HG02798 (cell line): ENCODE data around the gene HTD2.
"Not testable (repeated sequence)": the region's sequence is repeated elsewhere in the genome, so short reads cannot be mapped to it uniquely, and the experiment has no call there.

Source experiments
- ATAC-seq: cut with Tn5 transposase; IDR thresholded peaks from one replicate; pipeline ENCODE4 v1.9.1; 2021; ENCODE audit warnings: mild to moderate bottlenecking; ENCODE audit not compliant: unreplicated experiment, poor library complexity

The HTD2 gene

GRCh38 chr3:58305882-58306711 lies at the start of gene HTD2, which contains the start of gene RPP14:
Gene HTD2, plus strand, starts transcription at chr3:58306520. Its CDS starts 11,094 bp downstream, at chr3:58317614.
Gene RPP14, plus strand, starts transcription at chr3:58306245. Its CDS starts 4,085 bp downstream, at chr3:58310330.
- peak; percentile 96 for ATAC-seq

- no peak for ATAC-seq
These were observed 47.8 kb upstream of the HTD2 start for GRCh38 chr3:58258392-58259055.

- no peak for ATAC-seq
These were observed 46.0 kb upstream of the HTD2 start for GRCh38 chr3:58260261-58260731.

- no peak for ATAC-seq
These were observed 45.6 kb upstream of the HTD2 start for GRCh38 chr3:58260733-58261132.

- ATAC-seq, result peak; percentile 47
These were observed 44.2 kb upstream of the HTD2 start for GRCh38 chr3:58261954-58262666.

- ATAC-seq, result no peak
These were observed 39.7 kb upstream of the HTD2 start for GRCh38 chr3:58266577-58266976.

GRCh38 chr3:58267543-58267942 lies 38.8 kb upstream of the HTD2 start:
- not testable (repeated sequence) for ATAC-seq

- no peak for ATAC-seq
These were observed 37.0 kb upstream of the HTD2 start for GRCh38 chr3:58269356-58269755.

- ATAC-seq, result no peak
These were observed 35.8 kb upstream of the HTD2 start for GRCh38 chr3:58270485-58270884.

GRCh38 chr3:58271901-58272501 lies 34.3 kb upstream of the HTD2 start:
- no peak for ATAC-seq

GRCh38 chr3:58272891-58273290 lies 33.4 kb upstream of the HTD2 start:
- no peak for ATAC-seq

GRCh38 chr3:58273362-58273761 lies 33.0 kb upstream of the HTD2 start:
- ATAC-seq, result not testable (repeated sequence)

GRCh38 chr3:58274027-58274614 lies 32.2 kb upstream of the HTD2 start:
- ATAC-seq, result no peak

GRCh38 chr3:58281069-58281468 lies 25.3 kb upstream of the HTD2 start:
- ATAC-seq, result no peak

- ATAC-seq, result no peak
These were observed 21.0 kb upstream of the HTD2 start for GRCh38 chr3:58285334-58285733.

- ATAC-seq, result no peak
These were observed 19.0 kb upstream of the HTD2 start for GRCh38 chr3:58287354-58287753.

GRCh38 chr3:58288011-58288728 lies 18.1 kb upstream of the HTD2 start:
- ATAC-seq, result no peak

GRCh38 chr3:58288964-58289613 lies 17.2 kb upstream of the HTD2 start:
- not testable (repeated sequence) for ATAC-seq

GRCh38 chr3:58290446-58290845 lies 15.9 kb upstream of the HTD2 start:
- not testable (repeated sequence) for ATAC-seq
